ENCODE measurements around the gene OXSR1. TPM values are rescaled to one million over a fixed set of nuclear protein-coding genes. Genes with fewer than 3 reads are reported as not detected.

Gene OXSR1
- total RNA-seq (2014; rRNA removed; shearing (Covaris generic)) = 24.5 and 28.9 TPM in 2 replicates

- DNase-seq (ENCODE audit: low spot score) = peak; percentile 100
- in situ Hi-C loops (cut with HindIII; ENCODE audit: low sequenced_read_pairs) = no loop called here
Measured at GRCh38 chr3:38164952-38165721, at the start of gene OXSR1. TSS of gene OXSR1 (plus strand) at chr3:38165537. CDS start at chr3:38165877, 340 bp downstream.

GRCh38 chr3:38115645-38116427 lies 49.5 kb upstream of the OXSR1 start:
- no peak for DNase-seq (ENCODE audit: low spot score)
- in situ Hi-C loops (cut with HindIII; ENCODE audit: low sequenced_read_pairs) = no loop called here

DNA sequence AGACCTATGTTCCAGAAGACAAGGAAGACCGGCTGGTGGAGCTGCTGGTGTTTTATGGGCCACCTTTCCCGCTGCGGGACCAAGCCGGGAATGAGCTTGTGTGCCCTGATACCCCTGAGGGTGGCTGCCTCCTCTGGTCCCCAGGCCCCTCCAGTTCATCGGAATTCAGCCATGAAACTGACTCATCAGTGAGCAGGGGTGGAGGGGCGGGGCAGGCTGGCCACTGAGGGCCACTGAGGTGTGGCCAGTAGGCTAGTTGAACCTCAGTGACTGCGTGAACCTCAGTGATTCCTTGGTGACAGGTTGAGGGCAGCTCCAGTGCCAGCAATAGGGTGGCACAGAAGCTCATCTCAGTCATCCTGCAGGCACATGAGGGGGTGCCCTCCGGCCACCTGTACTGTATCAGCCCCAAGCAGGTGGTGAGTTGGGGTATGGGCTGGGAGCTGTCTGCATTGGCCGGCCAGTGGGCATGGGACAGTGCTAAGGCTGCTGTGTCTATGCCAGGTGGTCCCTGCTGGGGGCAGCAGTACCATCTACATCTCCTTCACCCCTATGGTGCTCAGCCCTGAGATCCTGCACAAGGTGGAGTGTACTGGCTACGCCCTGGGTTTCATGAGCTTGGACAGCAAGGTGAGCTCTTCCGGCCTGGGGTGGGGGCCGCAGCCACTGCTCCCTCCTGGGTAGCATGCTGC lies 48.7 kb upstream of the OXSR1 start:
- no peak for DNase-seq (ENCODE audit: low spot score)
- in situ Hi-C loops (cut with HindIII; ENCODE audit: low sequenced_read_pairs) = no loop called here

- in situ Hi-C loops (cut with HindIII; ENCODE audit: low sequenced_read_pairs) = no loop called here
- DNase-seq (ENCODE audit: low spot score) = peak; percentile 60
Measured at GRCh38 chr3:38117163-38117716, 48.1 kb upstream of the OXSR1 start.

DNA sequence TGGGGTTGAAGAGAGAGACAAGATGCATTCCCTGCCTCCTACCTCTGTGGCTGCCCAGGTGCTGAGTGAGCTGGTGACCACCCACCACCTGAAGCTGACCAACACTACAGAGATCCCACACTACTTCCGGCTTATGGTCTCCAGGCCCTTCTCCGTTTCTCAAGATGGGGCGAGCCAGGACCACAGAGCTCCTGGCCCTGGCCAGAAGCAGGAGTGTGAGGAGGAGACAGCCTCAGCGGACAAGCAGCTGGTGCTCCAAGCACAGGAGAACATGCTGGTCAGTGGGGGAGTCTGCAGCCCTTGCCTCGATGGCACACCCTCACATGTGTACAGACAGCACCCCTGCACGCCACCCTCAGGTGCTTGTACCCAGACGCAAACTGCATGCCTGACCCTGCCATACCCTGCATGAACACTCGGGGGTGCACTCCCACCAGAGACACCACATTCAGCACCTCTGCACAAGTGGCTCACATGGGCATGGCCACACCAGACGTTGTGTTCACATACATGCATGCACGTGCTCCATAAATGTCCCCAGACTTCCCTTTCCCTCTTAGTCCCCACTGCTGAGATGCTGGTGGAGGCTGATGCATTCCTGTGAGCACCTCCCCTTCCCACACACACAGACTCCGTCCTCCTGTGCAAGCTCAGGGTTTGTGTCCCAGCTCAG lies 47.5 kb upstream of the OXSR1 start:
- in situ Hi-C loops (cut with HindIII; ENCODE audit: low sequenced_read_pairs) = no loop called here
- DNase-seq (ENCODE audit: low spot score) = peak; percentile 46

DNA sequence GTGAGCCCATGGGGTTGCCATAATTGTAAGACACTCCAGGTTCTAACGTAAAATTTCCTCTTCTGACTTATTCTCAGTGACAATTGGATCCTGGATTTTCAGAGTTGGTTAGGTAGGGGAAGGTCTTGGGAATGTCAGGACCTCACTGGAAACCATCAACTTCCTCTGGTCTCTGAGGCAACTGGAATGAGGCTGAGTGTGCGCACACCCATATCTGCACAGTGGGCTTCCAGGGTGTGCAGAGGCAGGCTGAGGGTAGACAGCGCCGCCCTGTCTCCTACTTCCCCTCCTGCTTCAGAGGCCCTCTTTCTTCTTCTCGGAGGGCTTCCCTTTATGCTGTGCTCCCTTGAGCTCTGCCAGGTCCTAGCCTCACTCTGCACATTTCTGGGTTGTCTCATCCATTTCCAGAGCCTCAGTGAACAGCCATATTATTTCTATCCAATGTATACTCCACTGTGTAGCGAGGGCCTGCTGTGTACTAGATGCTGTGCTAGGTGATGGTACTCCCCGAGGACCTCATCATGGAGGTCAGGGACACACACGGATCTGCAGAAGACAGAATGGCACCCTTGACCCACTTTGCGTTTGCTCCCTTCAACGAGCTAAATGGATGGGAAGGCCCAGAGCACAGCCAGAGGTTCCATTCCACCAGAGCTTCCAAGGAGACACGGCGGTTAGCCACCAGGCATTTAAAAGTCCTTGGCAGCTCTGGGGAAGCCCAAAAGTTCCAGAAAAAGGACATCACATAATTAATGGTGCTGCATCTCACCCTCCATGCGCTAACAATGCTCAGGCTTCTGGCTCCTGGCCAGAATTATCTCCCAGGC lies 46.7 kb upstream of the OXSR1 start:
- in situ Hi-C loops (cut with HindIII; ENCODE audit: low sequenced_read_pairs) = no loop called here
- DNase-seq (ENCODE audit: low spot score) = no peak

GRCh38 chr3:38119248-38119544 lies 46.1 kb upstream of the OXSR1 start:
- no peak for DNase-seq (ENCODE audit: low spot score)
- in situ Hi-C loops (cut with HindIII; ENCODE audit: low sequenced_read_pairs) = no loop called here

- in situ Hi-C loops (cut with HindIII; ENCODE audit: low sequenced_read_pairs) = no loop called here
- DNase-seq (ENCODE audit: low spot score) = no peak
Measured at GRCh38 chr3:38119821-38120692, 45.3 kb upstream of the OXSR1 start.

GRCh38 chr3:38120693-38121450 lies 44.5 kb upstream of the OXSR1 start:
- no peak for DNase-seq (ENCODE audit: low spot score)
- in situ Hi-C loops (cut with HindIII; ENCODE audit: low sequenced_read_pairs) = no loop called here

GRCh38 chr3:38121451-38121831 lies 43.9 kb upstream of the OXSR1 start:
- in situ Hi-C loops (cut with HindIII; ENCODE audit: low sequenced_read_pairs) = no loop called here
- peak; percentile 37 for DNase-seq (ENCODE audit: low spot score)

- DNase-seq (ENCODE audit: low spot score) = no peak
- in situ Hi-C loops (cut with HindIII; ENCODE audit: low sequenced_read_pairs) = no loop called here
Measured at GRCh38 chr3:38121832-38122461, 43.4 kb upstream of the OXSR1 start.

DNA sequence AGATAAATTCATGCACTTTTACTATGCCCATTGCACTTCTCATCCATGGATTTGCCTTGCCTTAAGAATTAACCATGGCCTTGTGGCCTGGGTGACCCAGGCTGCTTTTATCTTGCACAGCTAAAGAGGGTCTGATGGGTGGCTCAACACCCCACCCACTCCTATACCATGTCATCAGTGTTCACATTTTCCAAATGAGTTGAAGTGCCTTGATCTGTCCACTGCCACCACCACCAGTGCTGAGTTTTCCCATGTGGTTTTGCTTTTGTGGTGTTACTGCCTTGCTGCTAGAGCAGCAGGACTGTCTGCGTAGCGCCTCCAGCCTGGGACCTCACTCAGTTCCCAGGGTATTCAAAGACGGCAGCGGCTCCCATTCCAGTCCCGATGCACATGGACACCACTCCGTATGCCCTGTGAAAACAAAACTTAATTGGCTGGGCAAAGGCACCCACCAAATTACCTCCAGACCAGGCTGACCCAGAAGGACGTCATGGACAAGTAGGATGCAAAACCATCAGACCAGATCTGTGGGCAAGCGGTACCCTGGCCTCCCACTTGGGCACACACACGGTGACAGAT lies 42.5 kb upstream of the OXSR1 start:
- in situ Hi-C loops (cut with HindIII; ENCODE audit: low sequenced_read_pairs) = no loop called here
- DNase-seq (ENCODE audit: low spot score) = no peak

DNA sequence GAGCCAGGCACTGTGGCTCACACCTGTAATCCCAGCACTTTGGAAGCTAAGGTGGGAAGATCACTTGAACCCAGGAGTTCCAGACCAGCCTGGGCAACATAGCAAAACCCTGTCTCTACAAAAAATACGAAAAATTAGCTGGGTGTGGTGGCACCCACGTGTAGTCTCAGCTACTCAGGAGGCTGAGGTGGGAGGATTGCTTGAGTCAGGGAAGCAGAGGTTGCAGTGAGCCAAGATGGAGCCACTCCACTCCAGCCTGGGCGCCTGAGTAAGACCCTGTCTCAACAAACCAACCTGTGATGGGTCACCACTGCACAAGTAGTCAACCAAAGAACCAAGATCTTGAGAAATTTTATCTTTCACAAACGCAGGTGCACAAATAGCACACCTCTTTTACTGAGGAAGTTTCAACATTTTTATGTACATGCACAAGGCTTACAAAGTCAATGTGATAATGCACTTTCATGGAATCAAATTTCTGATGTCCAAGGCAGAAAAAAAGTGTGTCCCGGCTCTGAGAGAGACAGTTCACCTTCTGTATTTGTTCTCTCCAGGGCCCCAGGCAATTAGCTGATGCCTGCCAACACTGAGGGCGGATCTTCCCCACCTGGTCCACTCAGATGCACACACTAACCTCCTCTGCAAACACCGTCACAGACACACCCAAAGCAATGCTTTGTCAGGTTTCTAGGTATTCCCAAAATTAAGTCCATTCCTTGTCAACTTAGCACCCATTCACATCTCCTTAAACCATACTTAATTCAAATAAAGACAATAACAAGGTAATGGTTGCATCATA lies 40.8 kb upstream of the OXSR1 start:
- DNase-seq (ENCODE audit: low spot score) = no peak
- in situ Hi-C loops (cut with HindIII; ENCODE audit: low sequenced_read_pairs) = no loop called here

DNA sequence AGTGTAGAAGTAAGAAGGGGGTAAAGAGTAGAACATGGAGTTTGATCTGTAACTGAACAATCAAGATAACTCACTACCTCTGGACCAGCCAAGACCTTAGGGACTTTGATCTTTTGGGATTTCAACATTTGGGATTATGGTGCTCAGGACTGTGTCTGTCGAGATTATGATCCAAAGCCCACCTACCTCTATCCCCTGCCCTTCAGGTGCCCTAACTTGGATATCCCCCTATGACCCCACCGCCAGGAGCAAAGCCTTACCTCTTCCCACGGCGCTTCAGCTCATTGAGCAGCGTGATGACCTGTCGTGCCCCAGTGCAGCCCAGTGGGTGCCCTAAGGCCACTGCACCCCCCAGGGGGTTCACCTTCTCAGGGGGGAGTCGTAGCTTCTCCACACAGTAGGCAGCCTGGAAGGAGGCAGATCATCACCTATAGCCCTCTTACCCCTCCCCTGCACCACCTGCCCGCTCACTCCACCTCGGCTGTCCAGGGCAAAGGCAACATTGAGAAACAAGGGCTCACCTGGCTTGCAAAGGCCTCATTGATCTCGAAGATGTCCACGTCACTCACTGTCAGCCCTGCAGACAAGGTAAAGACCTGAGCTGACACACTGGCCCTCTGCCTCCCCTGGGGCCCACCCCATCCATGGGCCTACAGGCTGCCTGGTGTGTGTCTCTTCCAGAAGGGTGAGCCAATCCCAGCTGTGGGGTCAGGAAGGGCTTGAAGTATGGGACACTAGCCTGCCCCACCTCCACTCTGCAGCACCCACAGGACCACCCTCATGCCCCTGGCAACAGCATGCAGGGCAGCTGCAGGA lies 39.8 kb upstream of the OXSR1 start:
- no peak for DNase-seq (ENCODE audit: low spot score)
- in situ Hi-C loops (cut with HindIII; ENCODE audit: low sequenced_read_pairs) = no loop called here
